Astrocyte of the hippocampus (primary cell): ENCODE measurements around the gene CNDP1.
"Not testable (repeated sequence)": the region's sequence is repeated elsewhere in the genome, so short reads cannot be mapped to it uniquely, and the experiment has no call there.

ENCODE experiments used
- DNase-seq: peaks from one replicate; pipeline ENCODE4 v3.0.0; 2011; ENCODE audit warnings: low read depth, low spot score

CNDP1 gene

DNA sequence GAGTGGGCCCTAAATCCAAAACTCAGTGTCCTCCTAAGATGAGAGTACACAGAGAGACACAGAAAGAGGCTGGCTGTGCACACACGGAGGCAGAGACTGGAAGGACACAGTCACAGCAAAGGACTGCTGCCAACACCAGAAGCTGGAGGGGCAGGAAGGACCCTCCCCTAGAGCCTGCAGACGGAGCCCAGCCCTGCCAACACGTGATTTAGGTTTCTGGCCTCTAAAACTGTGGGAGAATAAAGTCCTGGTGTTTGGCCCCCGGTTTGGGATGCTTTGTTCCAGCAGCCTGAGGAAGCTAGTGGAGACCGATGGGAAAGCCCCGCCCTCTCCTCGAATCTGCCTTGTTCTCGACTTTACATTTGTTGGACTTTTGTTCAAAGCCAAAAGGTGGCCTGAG lies 10.6 kb downstream of the CNDP1 start:
- no peak for DNase-seq

DNA sequence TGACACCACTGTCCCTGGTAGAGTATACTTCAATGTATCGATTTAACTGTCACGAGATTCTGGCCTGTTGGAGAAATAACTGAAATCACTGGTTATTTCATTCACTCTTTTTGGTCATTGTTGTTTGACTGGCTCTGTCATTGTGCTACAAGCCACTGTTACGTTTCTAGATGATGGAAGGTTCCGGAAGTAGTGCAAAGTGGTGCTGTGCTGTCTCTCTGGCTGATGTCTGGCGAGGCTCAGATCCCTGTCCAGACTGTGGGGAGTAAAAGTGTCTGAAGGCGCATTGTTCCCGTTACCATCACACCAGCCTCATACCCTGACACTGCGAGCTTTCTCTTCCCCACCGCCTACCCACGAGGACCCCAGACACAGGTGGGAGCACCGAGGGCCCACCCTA lies 11.7 kb downstream of the CNDP1 start:
- no peak for DNase-seq

- peak; percentile 21 for DNase-seq
Observed at GRCh38 chr18:74546751-74547530, 12.6 kb downstream of the CNDP1 start.

DNA sequence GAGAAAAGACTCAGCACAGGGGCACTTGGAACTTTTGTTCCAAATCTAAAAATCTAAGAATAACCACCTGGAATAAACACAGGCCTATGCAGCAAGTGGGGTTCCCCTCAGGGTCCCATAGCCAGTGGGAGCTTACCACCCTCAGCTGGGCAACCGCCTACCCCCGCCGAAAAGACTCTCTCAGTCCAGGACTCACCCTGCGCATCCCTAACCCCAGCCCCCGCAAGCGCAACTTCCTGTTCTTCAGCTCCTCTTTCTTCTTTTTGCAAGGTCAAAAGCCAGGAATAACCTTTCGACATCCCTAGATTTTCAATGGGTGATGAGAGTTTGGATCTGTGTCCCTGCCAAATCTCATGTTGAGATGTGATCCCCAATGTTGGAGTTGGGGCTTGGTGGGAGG lies 13.6 kb downstream of the CNDP1 start:
- no peak for DNase-seq

GRCh38 chr18:74549591-74550104 lies 15.3 kb downstream of the CNDP1 start:
- no peak for DNase-seq

DNA sequence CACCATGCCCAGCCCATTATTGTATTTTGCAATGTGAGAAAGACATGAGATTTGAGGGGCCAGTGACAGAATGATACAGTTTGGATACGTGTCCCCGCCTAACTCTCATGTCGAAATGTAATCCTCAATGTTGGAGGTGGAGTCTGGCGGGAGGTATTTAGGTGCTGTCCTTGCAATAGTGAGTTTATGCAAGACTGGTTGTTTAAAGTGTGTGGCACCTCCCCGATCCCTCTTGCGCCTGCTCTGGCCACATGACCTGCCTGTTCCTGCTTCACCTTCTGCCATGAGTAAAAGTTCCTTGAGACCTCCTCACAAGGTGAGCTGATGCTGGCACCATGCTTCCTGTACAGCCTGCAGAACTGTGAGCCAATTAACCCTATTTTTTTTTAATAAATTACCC lies 16.6 kb downstream of the CNDP1 start:
- no peak for DNase-seq

- no peak for DNase-seq
Observed at GRCh38 chr18:74551452-74551851, 17.2 kb downstream of the CNDP1 start.

DNA sequence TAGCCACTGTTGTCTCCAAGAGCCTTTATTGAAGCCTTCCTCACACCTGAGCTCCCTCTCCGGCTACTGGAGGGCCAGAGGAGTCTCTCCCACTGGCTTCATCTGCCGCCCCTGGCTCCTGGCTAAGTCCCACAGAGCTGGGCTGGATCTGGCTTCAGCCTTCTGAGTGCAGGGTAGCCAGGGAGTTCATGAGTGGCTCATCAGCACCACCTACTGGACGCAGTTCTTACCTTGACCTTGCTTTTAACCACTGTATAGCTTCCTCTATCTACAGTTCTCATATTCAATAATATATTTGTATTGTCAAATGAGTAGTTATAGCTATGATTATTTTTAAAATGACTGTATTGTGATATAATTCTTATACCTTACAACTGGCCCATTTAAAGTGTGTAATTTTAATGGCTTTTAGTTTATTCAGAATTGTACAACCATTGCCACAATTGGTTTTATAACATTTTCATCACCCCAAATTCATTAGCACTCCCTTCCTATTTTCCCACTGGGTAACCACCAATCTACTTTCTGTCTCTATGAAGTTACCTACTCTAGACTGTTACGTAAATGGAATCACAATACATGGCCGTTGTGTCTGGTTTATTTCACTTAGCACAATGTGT lies 17.7 kb downstream of the CNDP1 start:
- DNase-seq: peak; percentile 91

DNA sequence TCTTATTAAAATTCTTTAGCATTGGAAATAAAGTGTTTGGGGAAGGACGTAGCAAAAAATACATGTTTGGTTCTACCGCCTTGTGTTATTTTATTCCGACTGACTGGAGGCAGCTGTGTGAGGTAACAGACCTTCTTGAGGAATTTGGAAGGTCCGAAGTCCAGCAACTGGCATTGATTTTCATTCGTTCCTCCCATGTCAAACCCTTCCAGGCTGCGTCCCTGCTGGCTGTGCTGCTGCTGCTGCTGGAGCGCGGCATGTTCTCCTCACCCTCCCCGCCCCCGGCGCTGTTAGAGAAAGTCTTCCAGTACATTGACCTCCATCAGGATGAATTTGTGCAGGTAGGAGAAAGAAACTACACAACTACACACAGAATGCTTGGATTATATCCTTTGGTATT lies 21.8 kb downstream of the CNDP1 start:
- no peak for DNase-seq

- DNase-seq: no peak
Observed at GRCh38 chr18:74558096-74558495, 23.8 kb downstream of the CNDP1 start.

- DNase-seq: no peak
Observed at GRCh38 chr18:74562131-74562730, 27.9 kb downstream of the CNDP1 start.

DNA sequence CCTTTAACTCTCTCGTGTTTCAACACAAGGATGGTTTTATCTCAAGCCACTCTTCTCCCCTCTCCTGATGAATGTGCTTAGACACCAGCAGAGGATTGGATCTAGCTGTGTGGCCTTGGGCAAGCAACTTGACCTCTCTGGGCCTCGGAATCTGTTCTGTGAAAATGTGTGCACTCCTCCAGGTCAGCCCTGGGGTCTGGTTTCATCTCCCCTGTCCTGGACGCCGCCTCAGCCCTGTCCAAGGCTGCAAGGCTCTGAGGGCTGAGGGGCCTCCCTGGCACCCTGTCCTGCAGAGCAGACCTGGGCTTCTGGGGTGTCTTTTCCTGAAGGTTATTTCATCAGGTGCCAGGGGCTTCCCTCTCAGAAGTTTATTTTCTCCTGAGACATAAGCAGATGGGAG lies 28.5 kb downstream of the CNDP1 start:
- DNase-seq: no peak

GRCh38 chr18:74563999-74564398 lies 29.7 kb downstream of the CNDP1 start:
- no peak for DNase-seq

- not testable (repeated sequence) for DNase-seq
Observed at GRCh38 chr18:74565164-74565563, 30.9 kb downstream of the CNDP1 start.

- not testable (repeated sequence) for DNase-seq
Observed at GRCh38 chr18:74565993-74566392, 31.7 kb downstream of the CNDP1 start.

DNA sequence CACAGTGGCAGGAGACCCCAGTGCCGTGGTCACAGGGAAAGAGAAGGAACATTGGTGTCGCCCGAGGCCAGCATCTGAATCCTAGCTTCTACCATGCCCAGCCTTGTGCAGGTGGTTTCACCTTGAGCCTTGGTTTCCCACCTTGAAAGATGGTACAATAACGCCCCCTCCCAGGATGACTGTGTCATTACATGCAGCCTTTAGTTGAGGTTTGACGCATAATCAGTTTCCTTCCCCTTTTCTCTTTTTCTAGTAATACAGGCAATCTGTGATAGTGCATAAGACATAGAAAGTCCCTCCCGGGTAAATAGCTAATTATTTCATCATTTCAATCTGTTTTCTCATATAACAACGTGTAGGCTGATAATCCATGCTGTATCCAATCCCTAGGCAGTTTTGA lies 33.5 kb downstream of the CNDP1 start:
- DNase-seq: no peak

DNA sequence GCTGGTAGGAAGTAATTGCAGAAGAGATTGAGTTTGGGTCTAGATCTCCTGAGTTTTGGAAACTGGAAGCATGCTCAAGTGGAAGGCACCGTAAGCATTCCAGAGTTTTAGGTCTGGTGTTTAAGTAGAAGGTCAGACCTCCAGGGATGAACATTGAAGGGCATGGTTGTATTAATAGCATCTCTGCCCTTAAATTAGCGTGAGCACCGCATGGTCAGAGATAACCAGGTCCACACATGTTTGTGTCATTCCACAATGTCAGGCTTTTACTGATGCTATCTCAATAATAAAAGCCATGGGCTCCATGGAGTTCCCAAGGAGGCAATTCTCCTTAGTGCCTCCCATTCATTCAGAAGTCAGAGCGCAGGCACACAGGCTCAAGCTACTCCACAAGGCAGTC lies 35.1 kb downstream of the CNDP1 start:
- DNase-seq: no peak

DNA sequence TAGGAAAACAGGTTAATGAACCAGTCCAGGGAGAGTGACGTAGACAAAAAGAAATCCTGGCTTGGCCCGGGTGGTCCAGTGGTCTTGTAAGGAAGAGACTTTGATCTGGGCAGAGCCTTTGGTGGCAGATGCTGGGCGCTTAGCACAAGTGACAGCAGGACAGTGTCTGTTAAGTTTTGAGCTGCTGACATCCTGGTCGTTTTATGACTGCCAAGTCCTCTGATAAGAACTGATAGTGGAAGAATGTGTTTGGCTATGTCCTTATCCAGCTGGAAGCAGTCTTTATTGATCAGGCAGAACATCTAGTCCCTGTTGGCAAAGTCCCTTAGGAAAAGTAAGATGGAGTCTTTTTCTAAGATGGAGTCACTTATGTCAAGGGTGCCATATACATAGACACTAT lies 36.0 kb downstream of the CNDP1 start:
- no peak for DNase-seq

- DNase-seq: no peak
Observed at GRCh38 chr18:74571895-74572680, 37.8 kb downstream of the CNDP1 start.

DNA sequence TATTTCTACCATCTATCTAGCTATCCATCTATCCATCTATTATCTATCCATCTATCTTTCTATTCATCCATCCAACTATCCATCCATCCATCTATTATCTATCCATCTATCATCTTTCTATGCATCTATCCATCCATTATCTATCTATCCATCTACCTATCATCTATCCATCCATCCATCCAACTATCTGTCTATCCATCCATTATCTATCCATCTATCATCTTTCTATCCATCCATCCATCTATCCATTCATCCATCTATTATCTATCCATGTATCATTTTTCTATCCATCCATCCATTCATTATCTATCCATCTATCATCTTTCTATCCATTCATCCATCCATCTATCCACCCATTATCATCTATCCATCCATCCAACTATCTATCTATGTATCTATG lies 38.8 kb downstream of the CNDP1 start:
- DNase-seq: no peak

DNA sequence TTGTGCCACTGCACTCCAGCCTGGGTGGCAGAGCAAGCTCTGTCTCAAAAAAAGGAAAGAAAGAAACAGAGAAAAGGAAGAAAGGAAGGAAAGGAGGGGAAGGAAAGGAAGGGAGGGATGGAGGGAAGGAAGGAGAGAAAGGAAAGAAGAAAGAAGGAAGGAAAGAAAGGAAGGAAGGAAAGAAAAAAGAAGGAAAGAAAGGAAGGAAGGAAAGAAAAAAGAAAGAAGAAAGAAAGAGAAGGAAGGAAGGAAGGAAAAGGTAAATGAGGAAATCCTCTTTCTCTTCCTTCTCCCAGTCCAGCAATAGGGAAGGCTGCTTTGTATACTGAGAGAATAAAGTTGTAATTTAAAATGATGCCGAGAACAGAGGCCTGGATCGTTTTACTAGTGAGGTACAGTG lies 40.6 kb downstream of the CNDP1 start:
- no peak for DNase-seq

DNA sequence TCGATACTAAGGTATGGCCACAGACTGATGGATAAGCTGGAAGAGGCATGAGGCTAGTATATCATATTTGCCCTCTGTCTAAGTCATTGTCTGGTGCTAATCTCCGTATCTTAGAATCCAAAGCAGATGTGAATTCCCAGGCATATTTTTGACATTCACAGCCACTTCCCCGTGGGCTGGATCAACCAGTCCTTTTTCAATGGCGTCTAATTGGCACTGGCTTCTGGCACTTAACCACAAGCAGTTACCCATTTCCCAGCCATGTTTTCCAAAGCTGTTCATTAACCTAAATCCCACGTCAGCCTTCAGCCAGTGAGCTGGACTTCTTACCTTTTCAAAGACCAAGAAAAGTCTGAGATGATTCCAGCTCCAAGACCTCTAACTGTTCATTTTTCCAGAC lies 42.7 kb downstream of the CNDP1 start:
- DNase-seq: no peak
